ENCODE data around the gene SCARF2.

The SCARF2 gene

GRCh38 chr22:20438678-20439492, 1.3 kb upstream of the SCARF2 start:
- in situ Hi-C loops (cut with HindIII; ENCODE audit: low pct_ligation_motif_present, low sequenced_read_pairs) = no loop called here
- Histone ChIP-seq H3K36me3 (replicated peaks) (peaks cover 8% of the 10 kb centered on the region), H3K27ac (no peak overlapping the region), H3K27me3 (replicated peaks) (no peaks in the 10 kb centered on the region), H3K4me3 (ENCODE audit: low read depth, low read length) (no peak overlapping the region)
- no peak for DNase-seq
- TF ChIP-seq, protein P1, sequence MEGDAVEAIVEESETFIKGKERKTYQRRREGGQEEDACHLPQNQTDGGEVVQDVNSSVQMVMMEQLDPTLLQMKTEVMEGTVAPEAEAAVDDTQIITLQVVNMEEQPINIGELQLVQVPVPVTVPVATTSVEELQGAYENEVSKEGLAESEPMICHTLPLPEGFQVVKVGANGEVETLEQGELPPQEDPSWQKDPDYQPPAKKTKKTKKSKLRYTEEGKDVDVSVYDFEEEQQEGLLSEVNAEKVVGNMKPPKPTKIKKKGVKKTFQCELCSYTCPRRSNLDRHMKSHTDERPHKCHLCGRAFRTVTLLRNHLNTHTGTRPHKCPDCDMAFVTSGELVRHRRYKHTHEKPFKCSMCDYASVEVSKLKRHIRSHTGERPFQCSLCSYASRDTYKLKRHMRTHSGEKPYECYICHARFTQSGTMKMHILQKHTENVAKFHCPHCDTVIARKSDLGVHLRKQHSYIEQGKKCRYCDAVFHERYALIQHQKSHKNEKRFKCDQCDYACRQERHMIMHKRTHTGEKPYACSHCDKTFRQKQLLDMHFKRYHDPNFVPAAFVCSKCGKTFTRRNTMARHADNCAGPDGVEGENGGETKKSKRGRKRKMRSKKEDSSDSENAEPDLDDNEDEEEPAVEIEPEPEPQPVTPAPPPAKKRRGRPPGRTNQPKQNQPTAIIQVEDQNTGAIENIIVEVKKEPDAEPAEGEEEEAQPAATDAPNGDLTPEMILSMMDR (IDR thresholded peaks at IDR 0.05; ENCODE audit: low read depth, low read length, missing control alignments) = peak; percentile 40

- in situ Hi-C loops (cut with HindIII; ENCODE audit: low pct_ligation_motif_present, low sequenced_read_pairs) = no loop called here
- Histone ChIP-seq H3K4me3 (ENCODE audit: low read depth, low read length) (peak overlapping the region; percentile 79), H3K27ac (no peak overlapping the region), H3K36me3 (replicated peaks) (peaks cover 8% of the 10 kb centered on the region), H3K27me3 (replicated peaks) (no peaks in the 10 kb centered on the region)
- TF ChIP-seq, protein P1 (IDR thresholded peaks at IDR 0.05; ENCODE audit: low read depth, low read length, missing control alignments) = no peak
- DNase-seq = no peak
These were observed 727 bp upstream of the SCARF2 start for GRCh38 chr22:20438427-20438677.

GRCh38 chr22:20436768-20437612, 635 bp downstream of the SCARF2 start:
- Histone ChIP-seq H3K4me3 (ENCODE audit: low read depth, low read length) (peak overlapping the region; percentile 79), H3K36me3 (replicated peaks) (peaks cover 3% of the 10 kb centered on the region), H3K27ac (no peak overlapping the region), H3K27me3 (replicated peaks) (no peaks in the 10 kb centered on the region)
- in situ Hi-C loops (cut with HindIII; ENCODE audit: low pct_ligation_motif_present, low sequenced_read_pairs) = no loop called here
- TF ChIP-seq, protein P1 (IDR thresholded peaks at IDR 0.05; ENCODE audit: low read depth, low read length, missing control alignments) = no peak
- no peak for DNase-seq

- DNase-seq = no peak
- TF ChIP-seq, protein P1 (IDR thresholded peaks at IDR 0.05; ENCODE audit: low read depth, low read length, missing control alignments) = no peak
- Histone ChIP-seq H3K27ac (no peak overlapping the region), H3K4me3 (ENCODE audit: low read depth, low read length) (peak overlapping the region; percentile 79), H3K36me3 (replicated peaks) (no peaks in the 10 kb centered on the region), H3K27me3 (replicated peaks) (no peaks in the 10 kb centered on the region)
- in situ Hi-C loops (cut with HindIII; ENCODE audit: low pct_ligation_motif_present, low sequenced_read_pairs) = no loop called here
These were observed 1.3 kb downstream of the SCARF2 start for GRCh38 chr22:20436307-20436767.

DNA sequence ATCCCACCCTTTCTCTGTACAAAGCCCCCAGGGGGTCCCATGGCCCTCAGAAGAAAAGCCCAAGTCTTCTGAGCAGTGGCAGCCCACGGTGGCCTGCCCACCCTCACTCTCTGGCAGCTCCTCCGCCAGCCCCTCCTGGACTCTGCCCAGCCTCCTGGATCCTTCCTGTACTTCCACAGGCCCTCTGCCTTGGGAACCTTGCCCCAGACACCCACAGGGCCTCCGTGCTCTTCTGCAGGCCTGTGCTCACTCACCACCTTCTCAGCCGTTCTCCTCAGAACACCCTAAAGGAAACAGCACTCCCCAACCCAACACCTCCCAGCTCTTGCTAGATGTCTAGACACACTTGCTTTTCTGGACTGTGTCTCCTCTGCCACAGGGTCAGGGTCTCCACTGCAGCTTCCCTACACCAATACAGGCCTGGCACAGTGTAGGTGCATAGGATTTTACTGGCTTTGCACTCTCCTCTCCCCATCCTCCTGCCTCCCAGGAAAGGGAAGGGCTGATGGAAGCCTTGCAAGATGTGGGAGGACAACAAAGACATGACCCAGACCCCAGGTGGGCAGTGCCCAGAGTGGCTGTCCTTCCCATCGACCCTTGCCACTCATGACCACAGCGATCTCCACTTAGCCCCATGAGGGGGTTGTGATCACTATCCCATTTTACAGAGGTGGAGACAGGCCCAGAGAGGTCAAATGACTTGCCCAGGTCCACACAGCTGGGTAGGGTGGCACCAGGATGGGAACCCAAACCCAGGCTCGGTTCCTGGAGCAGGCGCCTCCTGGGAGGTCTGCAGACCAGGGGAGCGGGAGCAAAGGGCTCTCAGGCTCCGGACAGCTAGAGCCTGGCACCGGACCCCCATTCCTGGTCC, 2.0 kb downstream of the SCARF2 start:
- TF ChIP-seq, protein P1 (IDR thresholded peaks at IDR 0.05; ENCODE audit: low read depth, low read length, missing control alignments) = no peak
- no peaks in the 10 kb centered on the region for H3K27me3 ChIP-seq (replicated peaks)
- in situ Hi-C loops (cut with HindIII; ENCODE audit: low pct_ligation_motif_present, low sequenced_read_pairs) = no loop called here
- H3K4me3 ChIP-seq (ENCODE audit: low read depth, low read length) = peak overlapping the region; percentile 79
- DNase-seq = no peak
- no peaks in the 10 kb centered on the region for H3K36me3 ChIP-seq (replicated peaks)
- no peak overlapping the region for H3K27ac ChIP-seq
